Epidermal melanocyte (primary cell): Measurements from ENCODE around the gene SMYD3.

Experiments used
- DNase-seq: peaks from one replicate; pipeline ENCODE4 v3.0.0; 2011; ENCODE audit warnings: low spot score; ENCODE audit not compliant: insufficient read length

The SMYD3 gene

DNA sequence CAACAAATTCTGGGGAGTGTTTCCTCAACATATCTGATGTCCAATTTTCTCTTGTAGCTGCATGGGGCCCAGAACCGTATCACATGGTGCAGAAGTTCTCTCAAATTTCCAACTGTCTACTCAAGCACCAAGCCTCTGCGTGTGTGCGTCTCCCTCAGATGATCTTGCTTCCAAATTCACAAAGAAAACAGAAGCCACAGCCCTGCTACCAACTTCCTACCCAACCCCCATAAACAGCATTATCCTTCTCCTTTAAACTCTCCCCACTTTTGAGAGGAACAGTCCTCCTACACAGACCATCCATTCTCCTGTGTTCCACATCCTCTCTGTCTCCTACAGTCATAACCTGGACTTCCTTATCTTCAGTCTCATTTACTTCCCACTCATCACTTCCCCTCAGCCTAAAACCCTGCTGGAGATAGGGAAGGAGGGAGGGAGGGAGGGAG is 354.1 kb downstream of the SMYD3 start:
- DNase-seq = no peak

DNA sequence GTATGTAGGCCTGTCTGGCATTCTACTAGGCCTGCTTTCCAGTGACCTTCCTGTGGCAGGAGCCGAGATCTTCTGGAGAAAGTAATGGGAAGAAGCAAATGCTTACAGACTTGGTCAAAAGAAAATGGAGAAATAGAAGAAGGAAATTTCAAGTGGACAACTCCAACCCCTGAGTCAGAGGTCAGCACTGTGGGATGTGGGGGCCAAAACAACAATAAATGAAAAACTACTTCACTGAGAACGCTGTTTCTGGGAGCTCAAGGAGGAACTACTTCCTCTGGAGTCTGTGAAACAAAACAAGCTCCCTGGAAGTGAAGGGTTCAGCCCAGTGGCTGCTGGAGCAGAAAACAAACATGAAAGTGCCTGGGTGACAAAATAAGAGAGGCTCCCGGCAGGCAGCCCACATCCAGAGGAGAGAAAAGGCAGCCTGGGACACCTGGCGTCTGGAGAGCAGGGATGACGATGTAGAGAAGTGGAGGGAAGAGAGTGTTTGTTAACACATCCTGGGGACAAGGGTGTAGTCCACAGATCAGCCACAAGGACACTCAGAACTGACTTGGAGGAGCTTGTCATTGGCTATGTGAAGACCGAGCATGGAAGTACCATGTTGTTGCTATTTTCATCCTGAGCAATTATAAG is 355.2 kb downstream of the SMYD3 start:
- DNase-seq = no peak

GRCh38 chr1:246149543-246149942 is 357.5 kb downstream of the SMYD3 start:
- DNase-seq = no peak

- no peak for DNase-seq
Measured at GRCh38 chr1:246147524-246148461, 359.3 kb downstream of the SMYD3 start.

- no peak for DNase-seq
Measured at GRCh38 chr1:246146804-246147523, 360.1 kb downstream of the SMYD3 start.

- no peak for DNase-seq
Measured at GRCh38 chr1:246145900-246146299, 361.2 kb downstream of the SMYD3 start.

- DNase-seq = no peak
Measured at GRCh38 chr1:246144931-246145330, 362.1 kb downstream of the SMYD3 start.

GRCh38 chr1:246142320-246142893 is 364.7 kb downstream of the SMYD3 start:
- no peak for DNase-seq

- DNase-seq = no peak
Measured at GRCh38 chr1:246141306-246141705, 365.8 kb downstream of the SMYD3 start.

DNA sequence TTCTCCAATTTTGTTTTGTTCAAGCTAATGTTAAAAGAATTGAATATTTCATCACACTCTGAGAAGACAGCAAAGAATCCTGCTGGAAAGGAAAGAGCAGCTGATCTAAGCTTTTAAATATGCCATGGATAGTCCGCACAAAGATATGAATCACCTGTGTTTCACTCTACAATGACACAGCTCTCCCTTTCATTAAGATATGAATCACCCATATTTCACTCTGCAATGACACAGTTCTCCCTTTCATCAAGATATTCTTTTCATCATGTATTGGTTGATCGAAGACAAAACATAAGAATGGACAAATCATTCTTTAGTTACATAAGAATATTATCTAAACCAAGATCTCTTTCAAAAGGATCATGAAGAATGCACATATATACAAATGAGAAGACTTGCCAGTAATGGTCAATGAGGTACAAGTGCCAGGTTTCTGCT is 367.3 kb downstream of the SMYD3 start:
- no peak for DNase-seq

GRCh38 chr1:246138781-246139180 is 368.3 kb downstream of the SMYD3 start:
- no peak for DNase-seq

DNA sequence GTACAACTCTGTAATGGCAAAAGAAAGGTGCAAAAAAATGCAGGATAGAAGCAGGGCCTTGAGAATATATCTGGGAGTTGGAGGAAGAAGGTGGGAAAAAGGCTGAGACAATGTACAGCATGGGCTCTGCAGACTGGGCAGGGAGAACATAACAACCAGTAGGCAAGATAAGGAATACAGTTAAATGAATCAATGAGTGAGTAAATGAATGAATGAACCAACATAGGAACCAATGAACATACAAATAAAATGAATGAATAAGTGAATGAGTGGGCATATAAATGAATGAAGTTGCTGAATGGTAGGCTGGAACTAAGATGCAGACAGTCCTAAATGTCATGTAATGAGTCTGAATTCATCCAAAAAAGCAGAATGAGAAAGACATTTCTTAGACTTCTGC is 370.6 kb downstream of the SMYD3 start:
- DNase-seq = no peak

GRCh38 chr1:246134789-246135188 is 372.3 kb downstream of the SMYD3 start:
- no peak for DNase-seq

DNA sequence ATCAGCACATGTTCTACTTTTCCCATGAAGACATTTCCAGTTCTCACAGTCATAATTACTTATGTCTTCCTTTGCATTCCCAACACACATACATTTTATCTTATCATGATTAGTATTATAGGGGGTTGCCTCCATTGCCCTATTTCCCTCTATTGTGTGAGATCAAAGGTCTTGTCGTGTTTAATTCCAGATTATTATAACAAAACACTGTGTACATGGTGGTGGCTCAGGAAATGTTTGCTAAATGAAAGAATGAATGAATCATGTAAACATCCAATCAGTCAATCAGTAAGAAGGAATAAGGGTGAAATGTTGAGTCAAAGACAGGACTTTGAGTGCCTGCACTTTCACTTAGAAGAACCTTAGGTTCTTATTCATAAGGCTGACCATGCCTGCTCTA is 376.0 kb downstream of the SMYD3 start:
- DNase-seq = no peak

GRCh38 chr1:246128494-246129069 is 378.5 kb downstream of the SMYD3 start:
- DNase-seq = no peak

DNA sequence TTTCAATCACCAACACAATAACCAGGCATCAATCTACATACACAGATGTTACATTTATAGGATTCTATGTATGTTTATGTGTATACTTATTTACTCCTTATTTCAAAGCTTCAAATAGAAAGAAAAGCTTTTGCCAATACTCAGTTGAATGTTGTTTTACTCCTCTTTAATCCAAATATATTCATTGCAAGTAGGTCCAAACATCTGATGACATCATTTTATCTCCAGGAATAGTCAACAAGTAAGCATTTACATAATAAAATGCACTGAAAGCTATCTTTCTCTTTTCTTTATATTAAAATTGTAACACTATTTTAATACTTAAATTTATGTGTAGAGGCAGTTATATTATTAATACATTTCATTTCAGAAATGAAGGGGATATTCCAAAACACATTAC is 380.5 kb downstream of the SMYD3 start:
- DNase-seq = no peak

- DNase-seq = no peak
Measured at GRCh38 chr1:246122071-246122470, 385.0 kb downstream of the SMYD3 start.

DNA sequence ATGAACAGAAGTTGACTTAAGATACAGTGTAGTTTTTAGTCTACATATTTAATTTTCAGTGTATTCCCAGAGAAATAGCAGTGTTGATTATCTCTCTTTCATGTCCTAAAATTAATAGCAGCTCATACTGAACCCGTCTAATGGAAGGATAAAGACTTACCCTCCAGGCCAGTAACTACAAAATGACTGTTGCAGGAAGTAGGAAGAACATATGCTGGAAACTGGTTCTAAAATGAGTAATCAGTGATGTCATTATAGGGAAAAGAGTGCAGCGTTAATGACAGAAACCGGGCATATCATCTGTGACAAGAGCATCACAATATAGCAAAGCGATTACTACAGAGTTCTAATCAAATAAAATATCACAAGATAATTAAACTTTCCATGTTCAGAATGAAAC is 385.5 kb downstream of the SMYD3 start:
- no peak for DNase-seq

DNA sequence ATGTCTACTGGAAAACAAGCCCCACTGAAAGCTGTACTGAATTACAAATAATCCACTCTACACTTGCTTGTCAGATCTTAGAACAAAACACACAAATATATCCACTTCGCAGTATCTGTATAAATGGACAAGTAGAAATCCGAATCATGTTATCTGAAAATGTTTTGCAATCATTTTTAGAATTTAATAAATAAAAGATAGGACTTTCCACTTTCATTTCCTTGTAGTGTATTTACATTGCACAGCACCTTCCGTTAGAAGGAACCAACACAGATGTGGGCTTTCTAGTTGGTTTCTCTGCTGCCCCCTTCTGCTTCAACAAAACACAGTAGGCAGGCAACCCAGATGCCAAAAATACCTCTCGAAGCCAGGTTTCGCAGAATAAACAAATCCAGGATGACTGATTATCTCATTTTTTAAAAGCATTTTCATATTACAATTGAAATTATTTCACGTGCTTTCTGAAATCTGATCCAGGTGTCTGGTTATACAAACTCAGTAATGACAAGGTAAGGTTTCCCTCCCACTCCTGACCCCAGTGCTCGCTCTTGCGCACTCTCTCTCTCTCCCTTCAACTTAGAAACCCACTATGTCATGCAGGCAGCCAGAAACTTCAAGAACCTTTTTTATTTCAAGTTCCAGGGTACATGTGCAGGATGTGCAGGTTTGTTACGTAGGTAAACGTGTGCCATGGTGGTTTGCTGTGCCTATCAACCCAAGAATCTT is 389.9 kb downstream of the SMYD3 start:
- DNase-seq = no peak

GRCh38 chr1:246114369-246114768 is 392.7 kb downstream of the SMYD3 start:
- no peak for DNase-seq
